ENCODE data around the gene UBC. TPM values are rescaled to one million over a fixed set of nuclear protein-coding genes. Genes with fewer than 3 reads are reported as not detected.
A peak's percentile ranks its signal among the peaks of the same experiment; 100 is the strongest.
"Not testable (repeated sequence)": the region's sequence is repeated elsewhere in the genome, so short reads cannot be mapped to it uniquely, and the experiment has no call there.

UBC gene
- total RNA-seq, 1 experiment from 2014 or later: 1,259 TPM

DNA sequence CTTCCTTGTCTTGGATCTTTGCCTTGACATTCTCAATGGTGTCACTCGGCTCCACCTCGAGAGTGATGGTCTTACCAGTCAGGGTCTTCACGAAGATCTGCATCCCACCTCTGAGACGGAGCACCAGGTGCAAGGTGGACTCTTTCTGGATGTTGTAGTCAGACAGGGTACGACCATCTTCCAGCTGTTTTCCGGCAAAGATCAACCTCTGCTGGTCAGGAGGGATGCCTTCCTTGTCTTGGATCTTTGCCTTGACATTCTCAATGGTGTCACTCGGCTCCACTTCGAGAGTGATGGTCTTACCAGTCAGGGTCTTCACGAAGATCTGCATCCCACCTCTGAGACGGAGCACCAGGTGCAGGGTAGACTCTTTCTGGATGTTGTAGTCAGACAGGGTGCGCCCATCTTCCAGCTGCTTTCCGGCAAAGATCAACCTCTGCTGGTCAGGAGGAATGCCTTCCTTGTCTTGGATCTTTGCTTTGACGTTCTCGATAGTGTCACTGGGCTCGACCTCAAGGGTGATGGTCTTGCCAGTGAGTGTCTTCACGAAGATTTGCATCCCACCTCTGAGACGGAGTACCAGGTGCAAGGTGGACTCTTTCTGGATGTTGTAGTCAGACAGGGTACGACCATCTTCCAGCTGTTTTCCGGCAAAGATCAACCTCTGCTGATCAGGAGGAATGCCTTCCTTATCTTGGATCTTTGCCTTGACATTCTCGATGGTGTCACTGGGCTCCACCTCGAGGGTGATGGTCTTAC, 1.7 kb downstream of the UBC start:
- Histone ChIP-seq H4K20me1 (ENCODE audit: insufficient read depth) (peaks cover 34% of the 10 kb centered on the region; the same call in 1 of the 2 replicates), H3K79me2 (ENCODE audit: insufficient read depth, low read length) (peaks cover 50% of the 10 kb centered on the region), H3K4me2 (ENCODE audit: low read length) (peak overlapping the region; percentile 96), H3K36me3 (ENCODE audit: control insufficient read depth in 1 of 2, insufficient read depth in 2 of 2, low read length in 2 of 2) (peaks cover 11 to 32% of the 10 kb centered on the region in 2 experiments; a peak in 3 of 4 replicates), H3K4me1 (ENCODE audit: control insufficient read depth in 1 of 2, insufficient read depth in 2 of 2, low read length in 2 of 2) (peaks cover 35 to 68% of the 10 kb centered on the region in 2 experiments), H3K4me3 (replicated peaks in 1 of 2; ENCODE audit: low read depth in 1 of 2, low read length in 2 of 2) (peak overlapping the region; percentile 98 to 100)
- H3K27ac ChIP-seq (ENCODE audit: low read depth, low read length); H2AFZ ChIP-seq (ENCODE audit: low read depth, low read length, poor library complexity, severe bottlenecking); RAD21 ChIA-PET (ENCODE audit: low non-redundant PET in 1 of 2, low total read pairs in 2 of 2, uncharacterized antibody in 2 of 2, unreplicated experiment in 2 of 2); H3K9me3 ChIP-seq (ENCODE audit: control insufficient read depth in 1 of 2, insufficient read depth in 1 of 2, low read depth in 1 of 2, low read length in 2 of 2); H3K27me3 ChIP-seq (ENCODE audit: insufficient read depth, low read length); ATAC-seq; H3K9me2 ChIP-seq (ENCODE audit: insufficient read depth); CTCF ChIA-PET; H3K9ac ChIP-seq (ENCODE audit: low read length); DNase-seq (ENCODE audit: low read depth, low spot score); BruUV-seq (replicated peaks); intact Hi-C loops (cut with micrococcal nuclease): not testable (repeated sequence)
- POLR2A ChIA-PET: interaction anchor here (6.3 kb wide), 1 partner anchor 15 kb away, joined by 61 read pairs; no protein-coding TSS in a partner anchor

- POLR2A ChIA-PET: interaction anchor here (0.9 to 3.0 kb wide), 3 partner anchors 8 to 155 kb away, joined by 3 to 15 read pairs (median 6); no protein-coding TSS in a partner anchor
- H3K4me3 ChIP-seq (replicated peaks in 1 of 2; ENCODE audit: low read depth in 1 of 2, low read length in 2 of 2); RAD21 ChIA-PET (ENCODE audit: low non-redundant PET in 1 of 2, low total read pairs in 2 of 2, uncharacterized antibody in 2 of 2, unreplicated experiment in 2 of 2); H3K9me2 ChIP-seq (ENCODE audit: insufficient read depth); intact Hi-C loops (cut with micrococcal nuclease); DNase-seq (ENCODE audit: low read depth, low spot score); H3K9ac ChIP-seq (ENCODE audit: low read length); H3K27me3 ChIP-seq (ENCODE audit: insufficient read depth, low read length); H3K27ac ChIP-seq (ENCODE audit: low read depth, low read length); H2AFZ ChIP-seq (ENCODE audit: low read depth, low read length, poor library complexity, severe bottlenecking); BruUV-seq (replicated peaks); H3K9me3 ChIP-seq (ENCODE audit: control insufficient read depth in 1 of 2, insufficient read depth in 1 of 2, low read depth in 1 of 2, low read length in 2 of 2); CTCF ChIA-PET; ATAC-seq: not testable (repeated sequence)
- peaks cover 11 to 32% of the 10 kb centered on the region in 2 experiments; a peak in 3 of 4 replicates for H3K36me3 ChIP-seq (ENCODE audit: control insufficient read depth in 1 of 2, insufficient read depth in 2 of 2, low read length in 2 of 2)
- peak overlapping the region; percentile 42; the same call in 1 of the 2 replicates for H3K4me2 ChIP-seq (ENCODE audit: low read length)
- peaks cover 30 to 64% of the 10 kb centered on the region in 2 experiments for H3K4me1 ChIP-seq (ENCODE audit: control insufficient read depth in 1 of 2, insufficient read depth in 2 of 2, low read length in 2 of 2)
- peaks cover 34% of the 10 kb centered on the region; the same call in 1 of the 2 replicates for H4K20me1 ChIP-seq (ENCODE audit: insufficient read depth)
- H3K79me2 ChIP-seq (ENCODE audit: insufficient read depth, low read length): peaks cover 50% of the 10 kb centered on the region
Measured at GRCh38 chr12:124911521-124911920, 2.9 kb downstream of the UBC start.
